Measurements from ENCODE around the gene CSNK2A2.

CSNK2A2 gene

GRCh38 chr16:58234831-58235595, 37.1 kb upstream of the CSNK2A2 start:
- no peaks in the 10 kb centered on the region for H3K36me3 ChIP-seq
- no peak overlapping the region for H3K27ac ChIP-seq
- H3K4me3 ChIP-seq (ENCODE audit: low read depth in 1 of 2, low read length in 1 of 2), result no peak overlapping the region
- no peaks in the 10 kb centered on the region for H3K9me3 ChIP-seq
- H3K27me3 ChIP-seq, result peaks cover 64% of the 10 kb centered on the region
- H3K4me1 ChIP-seq (ENCODE audit: control insufficient read depth in 1 of 2, insufficient read depth in 1 of 2, low read depth in 1 of 2, low read length in 1 of 2), result peaks cover 0 to 5% of the 10 kb centered on the region in 2 experiments
- TF ChIP-seq CTCF (IDR thresholded peaks at IDR 0.05), result no peak

- H3K4me1 ChIP-seq (ENCODE audit: control insufficient read depth in 1 of 2, insufficient read depth in 1 of 2, low read depth in 1 of 2, low read length in 1 of 2), result no peaks in the 10 kb centered on the region
- TF ChIP-seq CTCF (IDR thresholded peaks at IDR 0.05), result no peak
- no peak overlapping the region for H3K4me3 ChIP-seq (ENCODE audit: low read depth in 1 of 2, low read length in 1 of 2)
- H3K9me3 ChIP-seq, result no peaks in the 10 kb centered on the region
- no peaks in the 10 kb centered on the region for H3K36me3 ChIP-seq
- no peak overlapping the region for H3K27ac ChIP-seq
- peaks cover 50% of the 10 kb centered on the region for H3K27me3 ChIP-seq
Measured at GRCh38 chr16:58230259-58230658, 32.4 kb upstream of the CSNK2A2 start.

GRCh38 chr16:58226790-58227189, 28.9 kb upstream of the CSNK2A2 start:
- Histone ChIP-seq H3K27me3 (peaks cover 30% of the 10 kb centered on the region), H3K9me3 (no peaks in the 10 kb centered on the region), H3K4me3 (ENCODE audit: low read depth in 1 of 2, low read length in 1 of 2) (no peak overlapping the region), H3K27ac (no peak overlapping the region), H3K4me1 (ENCODE audit: control insufficient read depth in 1 of 2, insufficient read depth in 1 of 2, low read depth in 1 of 2, low read length in 1 of 2) (no peaks in the 10 kb centered on the region), H3K36me3 (no peaks in the 10 kb centered on the region)
- no peak for TF ChIP-seq CTCF (IDR thresholded peaks at IDR 0.05)

- Histone ChIP-seq H3K27me3 (peaks cover 30% of the 10 kb centered on the region), H3K27ac (no peak overlapping the region), H3K9me3 (no peaks in the 10 kb centered on the region), H3K4me1 (ENCODE audit: control insufficient read depth in 1 of 2, insufficient read depth in 1 of 2, low read depth in 1 of 2, low read length in 1 of 2) (no peaks in the 10 kb centered on the region), H3K4me3 (ENCODE audit: low read depth in 1 of 2, low read length in 1 of 2) (no peak overlapping the region), H3K36me3 (no peaks in the 10 kb centered on the region)
- TF ChIP-seq CTCF (IDR thresholded peaks at IDR 0.05), result no peak
Measured at GRCh38 chr16:58225965-58226602, 28.2 kb upstream of the CSNK2A2 start.

GRCh38 chr16:58222532-58223316, 24.8 kb upstream of the CSNK2A2 start:
- no peak for TF ChIP-seq CTCF (IDR thresholded peaks at IDR 0.05)
- Histone ChIP-seq H3K36me3 (no peaks in the 10 kb centered on the region), H3K27me3 (peaks cover 22% of the 10 kb centered on the region), H3K9me3 (no peaks in the 10 kb centered on the region), H3K27ac (no peak overlapping the region), H3K4me3 (ENCODE audit: low read depth in 1 of 2, low read length in 1 of 2) (no peak overlapping the region), H3K4me1 (ENCODE audit: control insufficient read depth in 1 of 2, insufficient read depth in 1 of 2, low read depth in 1 of 2, low read length in 1 of 2) (no peaks in the 10 kb centered on the region)
